ENCODE data around the gene OR6S1. TPM values are rescaled to one million over a fixed set of nuclear protein-coding genes. Genes with fewer than 3 reads are reported as not detected.

The OR6S1 gene
- polyA plus RNA-seq, 1 of the 3 experiments (the other 2 are of a cell fraction): not detected

- no peak for TF ChIP-seq MAX (IDR thresholded peaks at IDR 0.05; ENCODE audit: low read depth)
- TF ChIP-seq JUND (IDR thresholded peaks at IDR 0.05): no peak
- TF ChIP-seq MXI1 (IDR thresholded peaks at IDR 0.05; ENCODE audit: low read depth, low read length): peak; percentile 60; the same call in 1 of the 2 replicates
- peak; percentile 69 for TF ChIP-seq SMC3 (IDR thresholded peaks at IDR 0.05; ENCODE audit: low read depth, low read length)
- peak; percentile 50 for TF ChIP-seq RCOR1 (IDR thresholded peaks at IDR 0.05; ENCODE audit: low read length)
- TF ChIP-seq ZBTB33 (IDR thresholded peaks at IDR 0.05; ENCODE audit: borderline replicate concordance, low read depth): no peak
- TF ChIP-seq POLR2AphosphoS5 (IDR thresholded peaks at IDR 0.05; ENCODE audit: low read depth, low read length): no peak
- TF ChIP-seq GABPA (IDR thresholded peaks at IDR 0.05; ENCODE audit: low read depth): no peak
- TF ChIP-seq USF2 (IDR thresholded peaks at IDR 0.05; ENCODE audit: borderline replicate concordance, low read depth, low read length): no peak
- no peak for TF ChIP-seq SIN3A (IDR thresholded peaks at IDR 0.05; ENCODE audit: borderline replicate concordance, low read depth, low read length)
- no peak for TF ChIP-seq GATA2 (CRISPR knock-in tag; IDR thresholded peaks at IDR 0.05)
- no peak for TF ChIP-seq ELF1 (IDR thresholded peaks at IDR 0.05)
- TF ChIP-seq FOSL2 (IDR thresholded peaks at IDR 0.05; ENCODE audit: borderline replicate concordance, low read depth): peak; percentile 63; the same call in 1 of the 2 replicates
- no peak for TF ChIP-seq NFIC (IDR thresholded peaks at IDR 0.05; ENCODE audit: borderline replicate concordance)
- no peak for TF ChIP-seq TAF1 (IDR thresholded peaks at IDR 0.05; ENCODE audit: borderline replicate concordance, low read depth, low read length)
- TF ChIP-seq RFX5 (IDR thresholded peaks at IDR 0.05; ENCODE audit: low read length): no peak
- TF ChIP-seq FOXJ3 (CRISPR knock-in tag; IDR thresholded peaks at IDR 0.05): no peak
- peak; percentile 37; the same call in 1 of the 2 replicates for TF ChIP-seq RXRA (IDR thresholded peaks at IDR 0.05; ENCODE audit: borderline replicate concordance, low read depth)
- TF ChIP-seq EP300 (IDR thresholded peaks at IDR 0.05; ENCODE audit: borderline replicate concordance in 1 of 2, low read depth in 1 of 2, low read length in 1 of 2): no peak
- TF ChIP-seq FOXM1 (IDR thresholded peaks at IDR 0.05; ENCODE audit: low read depth): no peak
- TF ChIP-seq EZH2phosphoT487 (IDR thresholded peaks at IDR 0.05; ENCODE audit: borderline replicate concordance, low read depth): no peak
- TF ChIP-seq IRF3 (IDR thresholded peaks at IDR 0.05; ENCODE audit: low read depth, low read length): no peak
- TF ChIP-seq RAD21 (IDR thresholded peaks at IDR 0.05; ENCODE audit: low read length): peak; percentile 93
Measured at GRCh38 chr14:20609215-20610001, 32.1 kb downstream of the OR6S1 start (continued).
